Mesenchymal stem cell (in vitro differentiated cells and primary cell): Measurements from ENCODE around the gene CFP. TPM values are rescaled to one million over a fixed set of nuclear protein-coding genes. Genes with fewer than 3 reads are reported as not detected.

Experiments
- DNase-seq: peaks from one replicate; pipeline ENCODE4 v3.0.0-alpha.2; 2013
- H2AFZ ChIP-seq: one replicate; pipeline ENCODE4 v1.6.1; 2013; ENCODE audit warnings: low read depth, mild to moderate bottlenecking, control low read depth, inconsistent platforms, low read length, moderate library complexity
- H2AK5ac ChIP-seq: 2 replicates; pipeline ENCODE4 v1.6.1; 2013; ENCODE audit warnings: low read length, moderate library complexity, mild to moderate bottlenecking, inconsistent platforms; ENCODE audit not compliant: severe bottlenecking
- H2BK120ac ChIP-seq: one replicate; pipeline ENCODE4 v1.6.1; 2013; ENCODE audit warnings: low read depth, mild to moderate bottlenecking, inconsistent platforms, low read length, moderate library complexity
- H2BK12ac ChIP-seq, 2 experiments: one replicate each; pipeline ENCODE4 v1.6.1; 2013; ENCODE audit warnings: inconsistent platforms in 2 of 2, low read length in 2 of 2, mild to moderate bottlenecking in 2 of 2, moderate library complexity in 2 of 2, control low read depth in 1 of 2
- H2BK15ac ChIP-seq: one replicate; pipeline ENCODE4 v1.6.1; 2013; ENCODE audit warnings: mild to moderate bottlenecking, low read depth, inconsistent platforms; ENCODE audit not compliant: poor library complexity, severe bottlenecking
- H2BK5ac ChIP-seq: 2 replicates; pipeline ENCODE4 v1.6.1; 2013; ENCODE audit warnings: low read depth, mild to moderate bottlenecking, low read length, control low read depth, inconsistent platforms; ENCODE audit not compliant: poor library complexity, severe bottlenecking
- H3K14ac ChIP-seq, 2 experiments: one replicate each; pipeline ENCODE4 v1.6.1; 2013; ENCODE audit warnings: inconsistent platforms in 2 of 2, low read length in 2 of 2, control low read depth in 1 of 2, mild to moderate bottlenecking in 1 of 2, moderate library complexity in 1 of 2
- H3K18ac ChIP-seq, 2 experiments: one replicate each; pipeline ENCODE4 v1.6.1; 2013; ENCODE audit warnings: inconsistent platforms in 2 of 2, low read length in 2 of 2, control low read depth in 1 of 2, low read depth in 1 of 2, mild to moderate bottlenecking in 1 of 2
- H3K23ac ChIP-seq, 2 experiments: one replicate each; pipeline ENCODE4 v1.6.1; 2013; ENCODE audit warnings: inconsistent platforms in 2 of 2, low read length in 2 of 2, mild to moderate bottlenecking in 2 of 2, moderate library complexity in 2 of 2, control low read depth in 1 of 2
- H3K27ac ChIP-seq: 2 replicates; pipeline ENCODE4 v1.5.1; 2013; ENCODE audit warnings: mild to moderate bottlenecking, moderate library complexity, low read length, control low read depth, inconsistent platforms; ENCODE audit not compliant: poor library complexity, severe bottlenecking
- H3K27me3 ChIP-seq, 2 experiments: 2 replicates each; pipeline versions ENCODE4 v1.6.1 to v1.7.0; 2013; ENCODE audit warnings: low read length in 2 of 2, mild to moderate bottlenecking in 2 of 2, moderate library complexity in 2 of 2, control low read depth in 1 of 2, inconsistent platforms in 1 of 2; ENCODE audit not compliant: control insufficient read depth in 1 of 2, insufficient read depth in 1 of 2
- H3K36me3 ChIP-seq, 2 experiments: 2 replicates each; pipeline versions ENCODE4 v1.6.1 to v1.7.0; 2013; ENCODE audit warnings: low read length in 2 of 2, control low read depth in 1 of 2, inconsistent platforms in 1 of 2, low read depth in 1 of 2, mild to moderate bottlenecking in 1 of 2; ENCODE audit not compliant: insufficient read depth in 2 of 2, control insufficient read depth in 1 of 2
- H3K4ac ChIP-seq, 2 experiments: one replicate each; pipeline ENCODE4 v1.6.1; 2013; ENCODE audit warnings: inconsistent platforms in 2 of 2, low read length in 2 of 2, mild to moderate bottlenecking in 2 of 2, moderate library complexity in 2 of 2, control low read depth in 1 of 2, low read depth in 1 of 2
- H3K4me1 ChIP-seq: 2 replicates; pipeline ENCODE4 v1.6.1; 2013; ENCODE audit warnings: low read depth, low read length, control low read depth; ENCODE audit not compliant: control insufficient read depth, insufficient read depth
- H3K4me2 ChIP-seq: 2 replicates; pipeline ENCODE4 v1.6.1; 2013; ENCODE audit warnings: low read length, mild to moderate bottlenecking, inconsistent platforms; ENCODE audit not compliant: poor library complexity, severe bottlenecking
- H3K4me3 ChIP-seq, 2 experiments: 2 replicates each; pipeline versions ENCODE4 v1.5.1 to v1.7.0; 2013; ENCODE audit warnings: low read length in 2 of 2, mild to moderate bottlenecking in 2 of 2, control low read depth in 1 of 2, low read depth in 1 of 2; ENCODE audit not compliant: insufficient read depth in 1 of 2
- H3K79me1 ChIP-seq: replicated peaks from 2 replicates; pipeline ENCODE4 v1.6.1; 2013; ENCODE audit warnings: mild to moderate bottlenecking, control low read depth, low read length, inconsistent platforms; ENCODE audit not compliant: poor library complexity, severe bottlenecking
- H3K9ac ChIP-seq: 2 replicates; pipeline ENCODE4 v1.7.0; 2013; ENCODE audit warnings: mild to moderate bottlenecking, low read length, moderate library complexity
- H3K9me3 ChIP-seq: 2 replicates; pipeline ENCODE4 v1.7.0; 2013; ENCODE audit warnings: mild to moderate bottlenecking, low read length; ENCODE audit not compliant: control insufficient read depth
- H4K8ac ChIP-seq: one replicate; pipeline ENCODE4 v1.6.1; 2013; ENCODE audit warnings: inconsistent platforms, mild to moderate bottlenecking, low read length, moderate library complexity
- H4K91ac ChIP-seq: one replicate; pipeline ENCODE4 v1.6.1; 2013; ENCODE audit warnings: mild to moderate bottlenecking, low read length, inconsistent platforms
- WGBS: methylation state at CpG from one replicate; pipeline ENCODE4 v1.1.7; 2013; ENCODE audit warnings: mixed read lengths; 5-methylcytosine and 5-hydroxymethylcytosine counted together
- small RNA-seq: library from polyadenylated mRNA; stranded (forward); fragments of <200 nt; extraction: miRNeasy Mini kit (QIAGEN cat#:217004); gene quantifications from one replicate; pipeline ENCODE3, GENCODE V24; 2013; ENCODE audit warnings: low read depth

The CFP gene

DNA sequence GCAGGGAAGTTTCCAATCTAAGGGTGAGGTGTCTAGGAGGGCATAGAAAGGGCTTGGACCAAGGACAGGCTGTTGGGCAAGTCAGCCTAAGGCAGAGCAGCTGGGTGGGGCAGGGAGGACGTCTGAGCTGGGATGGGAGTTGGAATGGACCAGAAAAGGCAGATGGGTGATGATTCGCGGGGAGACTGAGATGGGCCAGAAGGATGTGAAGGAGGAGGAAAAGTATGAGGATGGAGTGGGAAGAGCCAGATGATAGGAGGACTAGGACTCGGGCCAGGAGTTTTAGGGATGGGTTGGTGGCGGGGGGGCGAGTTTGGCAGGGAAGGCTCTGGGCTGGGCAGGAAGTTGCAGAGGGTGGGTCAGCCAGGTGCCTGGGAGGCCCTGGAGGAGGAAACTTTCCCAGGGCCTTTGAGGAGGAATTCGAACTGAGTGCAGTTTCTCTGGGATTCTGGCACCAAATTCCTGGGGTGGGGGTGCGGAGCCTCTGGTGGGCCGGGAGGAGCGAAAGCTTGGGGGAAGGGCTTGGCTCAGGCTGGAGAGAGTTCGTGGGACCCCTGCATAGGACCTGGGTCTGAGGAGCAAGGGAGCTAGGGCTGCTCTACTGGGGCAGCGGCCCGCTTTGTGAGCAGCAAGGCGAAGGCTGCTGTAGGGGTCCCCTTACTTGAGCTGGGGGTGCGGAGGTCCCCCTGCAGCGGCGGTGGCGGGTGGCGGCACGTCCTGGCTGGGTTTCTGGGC is 56.2 kb downstream of the CFP start:
- Histone ChIP-seq H3K4me2 (peak overlapping the region; percentile 65), H3K9me3 (peaks cover 2% of the 10 kb centered on the region), H2BK12ac (peak overlapping the region in 1 of 2 experiments; percentile 72), H3K27me3 (no peaks in the 10 kb centered on the region), H4K8ac (peak overlapping the region; percentile 98), H3K4me1 (peaks cover 19% of the 10 kb centered on the region), H3K4ac (peak overlapping the region in 1 of 2 experiments; percentile 61), H2AK5ac (peak overlapping the region; percentile 92), H3K36me3 (peaks cover 22 to 29% of the 10 kb centered on the region in 2 experiments), H2BK5ac (no peak overlapping the region), H3K4me3 (peak overlapping the region in 1 of 2 experiments; percentile 58), H3K14ac (peak overlapping the region in 1 of 2 experiments; percentile 84), H3K27ac (peak overlapping the region; percentile 68), H2AFZ (peak overlapping the region; percentile 4), H3K79me1 (peaks cover 12% of the 10 kb centered on the region), H3K9ac (peak overlapping the region; percentile 59), H2BK120ac (peak overlapping the region; percentile 94), H2BK15ac (no peak overlapping the region), H3K18ac (peak overlapping the region; percentile 92 to 93), H4K91ac (peak overlapping the region; percentile 94), H3K23ac (no peak overlapping the region)
- WGBS = 12% methylated on average over 17 of the region's 20 CpGs
- peak; percentile 43 for DNase-seq

Small RNA genes within 50 kb of the gene (small RNA-seq; reads per million reads assigned to genes)
- gene MIR4769 = not detected
